Dedifferentiated amniotic fluid mesenchymal stem cell (primary cell): Measurements from ENCODE around the gene GDAP1L1.
"Not testable (repeated sequence)": the region's sequence is repeated elsewhere in the genome, so short reads cannot be mapped to it uniquely, and the experiment has no call there.

ENCODE experiments used
- DNase-seq: peaks from one replicate; pipeline ENCODE4 v3.0.0-alpha.2; 2016; ENCODE audit errors: extremely low spot score

The GDAP1L1 gene

GRCh38 chr20:44302026-44302669, 55.0 kb downstream of the GDAP1L1 start:
- no peak for DNase-seq

GRCh38 chr20:44302736-44303135, 55.6 kb downstream of the GDAP1L1 start:
- no peak for DNase-seq

DNA sequence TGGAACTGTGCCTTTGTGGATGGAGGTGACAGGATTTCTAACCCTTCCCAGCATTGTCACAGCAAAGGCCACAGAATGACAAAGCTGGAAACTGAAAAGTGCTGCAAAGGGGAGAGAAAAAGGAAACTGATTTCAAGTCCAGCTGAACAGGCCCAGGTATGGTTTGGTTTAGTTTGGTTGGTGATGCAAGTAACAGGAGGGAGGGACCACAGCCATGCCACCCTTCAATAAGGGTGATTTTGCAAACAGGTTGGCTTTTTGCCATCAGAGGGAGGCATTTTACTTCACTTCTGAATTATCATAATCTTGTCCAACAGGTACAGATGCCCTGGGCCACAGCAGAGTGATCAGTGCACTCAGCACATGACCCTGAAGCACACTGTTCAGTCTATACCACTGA, 57.3 kb downstream of the GDAP1L1 start:
- no peak for DNase-seq

DNA sequence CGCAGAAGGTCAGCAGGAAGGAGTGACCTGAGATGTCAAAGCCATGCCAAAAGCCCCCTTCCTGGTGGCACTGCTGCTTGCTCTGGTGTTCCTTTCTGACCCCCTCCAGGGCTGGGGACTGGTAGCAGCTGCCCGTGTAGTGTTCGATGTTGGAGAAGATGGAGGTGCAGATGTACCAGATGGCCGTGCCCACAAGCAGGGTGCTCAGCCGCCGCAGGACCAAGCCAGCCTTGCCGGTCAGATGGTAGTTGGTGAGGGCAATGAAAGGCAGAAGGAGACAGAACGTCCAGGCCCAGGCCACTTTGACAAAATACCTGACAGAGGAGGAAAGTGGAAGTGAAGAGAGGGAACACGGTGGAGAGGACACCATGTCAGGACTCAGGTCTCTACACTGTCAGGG, 59.8 kb downstream of the GDAP1L1 start:
- DNase-seq: no peak

DNA sequence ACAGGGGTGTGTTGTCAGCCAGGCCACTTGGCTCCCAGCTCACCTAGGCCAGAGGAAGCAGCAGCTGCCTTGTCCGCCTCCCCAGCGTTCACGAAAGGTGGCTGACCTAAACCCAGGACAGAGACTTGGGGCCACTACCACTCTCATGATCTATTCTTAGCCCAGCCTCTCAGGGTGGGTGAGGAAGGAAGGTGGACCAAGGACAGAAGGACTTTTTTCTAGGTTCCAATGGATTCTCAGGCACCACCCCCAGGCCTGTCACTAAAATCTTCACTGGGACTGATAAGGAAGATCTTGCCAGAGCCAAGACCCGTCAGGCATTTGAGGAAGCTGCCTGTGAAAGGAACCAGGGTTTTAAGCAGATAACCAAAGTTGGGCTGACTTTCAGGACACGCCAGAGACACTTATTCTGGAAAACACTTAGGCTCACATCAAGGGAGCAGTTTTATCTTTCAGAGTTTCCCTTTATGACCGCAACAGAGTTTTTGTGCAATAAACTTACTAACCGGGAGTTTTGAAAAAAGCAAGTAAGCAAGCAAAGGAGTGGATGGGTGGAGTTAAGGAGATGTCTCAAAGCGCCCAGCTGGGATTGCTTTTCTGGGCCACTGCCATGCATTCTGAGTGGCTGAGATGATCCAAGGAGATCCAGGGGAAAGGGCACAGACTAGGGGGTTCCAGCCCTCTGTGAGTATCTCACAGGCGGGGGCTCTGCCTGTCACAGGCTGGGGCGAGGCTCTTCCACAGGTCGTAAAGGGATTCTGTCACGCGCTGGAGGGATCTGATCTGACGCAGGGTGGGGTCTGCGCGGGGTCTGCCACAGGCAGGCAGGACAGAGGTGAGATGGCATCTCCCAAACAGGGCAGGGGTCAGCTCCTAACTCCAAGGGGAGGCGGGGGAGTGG, 62.9 kb downstream of the GDAP1L1 start:
- DNase-seq: peak; percentile 51

- peak; percentile 93 for DNase-seq
Observed at GRCh38 chr20:44310664-44311639, 63.8 kb downstream of the GDAP1L1 start, which contains the start of gene FITM2. Gene FITM2 (minus strand): TSS chr20:44311202. CDS start chr20:44311148, 54 bp downstream.

- no peak for DNase-seq
Observed at GRCh38 chr20:44314870-44315269, 67.8 kb downstream of the GDAP1L1 start.

GRCh38 chr20:44319839-44320422, 72.8 kb downstream of the GDAP1L1 start:
- DNase-seq: no peak

GRCh38 chr20:44324343-44324742, 77.2 kb downstream of the GDAP1L1 start:
- DNase-seq: no peak

DNA sequence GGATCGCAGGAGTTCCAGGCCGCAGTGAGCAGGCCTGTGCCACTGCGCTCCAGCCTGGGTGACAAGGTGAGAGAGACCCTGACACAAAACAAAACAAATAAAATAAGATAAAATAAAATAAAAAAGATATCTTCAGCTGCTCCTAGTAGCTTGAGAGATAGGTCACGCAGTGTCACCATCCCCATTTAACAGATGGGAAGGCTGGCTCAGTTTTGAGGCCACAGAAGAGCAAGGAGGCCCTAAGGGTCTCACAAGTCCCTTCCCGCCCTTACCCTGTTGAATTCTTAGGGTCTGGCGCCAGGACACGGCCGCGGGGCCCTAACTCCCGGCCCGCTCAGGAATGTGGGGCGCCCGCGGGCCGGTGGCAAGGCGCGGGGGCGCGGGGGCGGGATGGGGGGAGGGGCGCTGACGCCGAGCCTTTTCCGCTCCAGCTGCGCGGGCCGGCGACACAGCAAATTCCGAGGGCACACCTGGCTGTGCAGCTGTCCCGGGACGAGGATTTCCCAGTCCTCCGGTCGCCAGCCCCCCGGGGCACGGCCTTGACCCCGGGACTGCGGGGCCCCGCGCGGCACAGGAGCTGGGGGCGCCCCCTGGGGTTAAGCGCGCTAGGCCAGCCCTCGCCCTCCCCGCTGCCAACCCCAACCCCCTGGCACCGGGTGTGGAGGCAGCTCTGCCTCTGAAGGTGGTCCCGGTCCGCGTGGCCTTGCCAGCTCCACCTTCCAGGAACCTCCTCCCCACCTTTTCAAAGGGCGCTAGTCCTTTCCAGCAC, 79.5 kb downstream of the GDAP1L1 start:
- no peak for DNase-seq

- not testable (repeated sequence) for DNase-seq
Observed at GRCh38 chr20:44327748-44328147, 80.6 kb downstream of the GDAP1L1 start.

DNA sequence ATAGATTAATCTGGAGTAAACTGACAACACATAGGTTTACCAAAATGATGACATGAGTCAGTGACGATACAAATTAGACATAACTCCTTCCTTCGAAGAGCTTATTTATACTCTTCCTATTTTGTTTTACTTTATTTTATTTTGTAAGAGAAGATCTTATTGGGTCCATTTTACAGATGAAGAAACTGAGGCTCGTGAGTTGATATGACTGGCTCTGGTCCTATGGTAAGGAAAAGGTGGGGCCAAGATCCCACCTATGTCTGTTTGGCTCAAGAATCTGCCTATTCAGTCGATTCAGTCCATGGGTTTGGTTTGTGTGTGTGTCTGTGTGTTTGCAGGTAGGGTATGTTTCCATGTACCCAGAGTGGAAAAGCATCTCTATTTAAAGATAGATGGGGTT, 81.3 kb downstream of the GDAP1L1 start:
- DNase-seq: no peak
